T47D (cell line): ENCODE data around the gene RBFOX2.

ENCODE experiments used
- DNase-seq, 2 experiments: peaks; one replicate each; pipeline versions ENCODE4 v3.0.0 to v3.0.0-alpha.2; 2011 to 2012; ENCODE audit warnings: low read depth in 1 of 2, low spot score in 1 of 2
- JUND ChIP-seq: IDR thresholded peaks from 2 replicates; pipeline ENCODE4 v1.6.1; 2012; ENCODE audit warnings: low read depth
- in situ Hi-C: cut with HindIII; loops from 2 replicates; pipeline ENCODE4 v1.10.0; 2016; ENCODE audit warnings: low sequenced_read_pairs, low pct_unique_long_range_greater_than_20kb

RBFOX2 gene

DNA sequence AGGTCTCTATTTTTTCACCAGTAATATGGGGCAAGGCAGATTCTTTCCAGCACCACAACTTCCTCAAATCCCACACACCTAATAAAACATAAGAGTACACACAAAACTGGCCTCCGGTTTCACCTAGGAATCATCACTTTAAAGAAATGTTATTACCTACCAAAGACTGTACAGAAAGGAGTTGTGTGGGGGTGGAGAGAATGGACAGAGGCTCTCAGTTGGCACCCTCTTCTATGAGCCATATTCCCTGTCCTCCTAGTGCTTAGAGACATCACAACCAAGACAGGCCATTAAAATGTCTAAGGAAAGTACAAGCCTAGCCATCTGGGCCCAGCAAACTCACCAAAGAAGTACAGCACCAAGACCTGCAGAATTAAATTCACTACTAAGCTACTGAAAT lies 56.1 kb downstream of the RBFOX2 start:
- no peak for TF ChIP-seq JUND
- in situ Hi-C loops, result no loop called here
- DNase-seq, result no peak

DNA sequence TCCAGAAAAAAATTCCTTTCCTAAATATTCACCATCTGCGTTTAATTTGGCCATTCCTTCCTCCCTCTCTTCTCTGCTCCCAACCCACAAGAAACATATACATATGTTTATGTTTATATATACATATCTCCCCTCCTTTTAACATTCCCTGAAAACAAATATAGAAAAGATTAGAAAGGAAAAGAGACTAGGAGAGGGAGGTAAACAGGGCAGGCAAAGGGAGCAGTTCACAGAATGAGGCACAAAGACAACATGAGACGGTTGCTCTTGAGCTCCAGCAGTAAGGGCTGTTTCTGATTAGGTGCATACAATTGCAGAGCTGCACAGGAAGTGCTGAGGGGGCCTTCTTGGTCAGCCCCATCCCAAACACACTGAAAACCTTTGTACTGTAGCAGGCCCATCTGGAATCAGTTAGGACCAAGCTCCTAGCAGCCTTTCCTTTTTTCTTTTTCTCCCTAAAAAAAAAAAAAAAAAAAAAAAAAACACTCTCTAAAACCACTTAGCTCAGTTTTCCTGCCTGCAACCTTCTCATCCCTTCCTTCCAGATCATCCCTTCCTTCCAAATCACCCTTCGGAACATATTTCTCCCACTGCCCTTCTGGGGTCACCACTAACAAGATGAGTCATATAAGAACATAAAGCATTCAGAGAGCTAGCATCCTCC lies 57.0 kb downstream of the RBFOX2 start:
- no peak for TF ChIP-seq JUND
- DNase-seq, result no peak
- in situ Hi-C loops, result no loop called here

DNA sequence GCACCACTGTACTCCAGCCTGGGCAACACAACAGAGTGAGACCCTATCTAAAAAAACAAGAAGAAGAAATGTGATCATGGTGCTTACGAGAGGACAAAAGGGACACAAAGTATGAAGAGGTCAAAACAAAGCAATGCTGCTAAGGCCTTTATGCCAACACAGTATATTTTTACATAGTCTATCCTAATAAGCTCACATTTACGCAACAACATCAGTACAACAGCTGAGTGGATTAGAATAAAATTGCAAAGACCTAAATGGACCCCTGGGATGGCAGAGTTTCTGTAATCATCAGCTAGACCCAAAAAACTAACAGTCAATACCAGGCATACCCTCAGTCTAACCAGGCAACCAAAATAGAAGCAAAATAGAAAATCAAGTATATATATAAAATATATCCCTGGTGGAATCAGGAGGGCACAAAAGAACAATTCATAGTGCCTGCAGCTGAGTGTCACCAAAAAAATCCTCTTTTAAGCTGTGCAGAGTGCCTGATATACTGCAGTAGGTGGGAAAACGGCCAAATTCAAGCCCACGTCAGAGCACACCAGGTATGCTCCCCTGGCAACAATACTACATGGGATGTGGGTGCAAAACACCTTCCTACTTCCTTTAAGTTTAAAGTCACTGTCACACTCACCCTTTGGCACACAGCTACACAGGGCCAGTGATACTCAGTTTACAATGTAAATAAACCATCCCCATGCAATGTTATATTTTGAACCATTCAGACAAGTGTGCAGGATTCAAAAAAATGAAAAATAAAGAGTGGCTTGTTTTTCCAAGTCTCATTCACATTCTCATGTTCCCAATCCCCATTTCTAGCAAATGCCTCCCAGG lies 57.8 kb downstream of the RBFOX2 start:
- no peak for TF ChIP-seq JUND
- in situ Hi-C loops, result no loop called here
- DNase-seq, result no peak

DNA sequence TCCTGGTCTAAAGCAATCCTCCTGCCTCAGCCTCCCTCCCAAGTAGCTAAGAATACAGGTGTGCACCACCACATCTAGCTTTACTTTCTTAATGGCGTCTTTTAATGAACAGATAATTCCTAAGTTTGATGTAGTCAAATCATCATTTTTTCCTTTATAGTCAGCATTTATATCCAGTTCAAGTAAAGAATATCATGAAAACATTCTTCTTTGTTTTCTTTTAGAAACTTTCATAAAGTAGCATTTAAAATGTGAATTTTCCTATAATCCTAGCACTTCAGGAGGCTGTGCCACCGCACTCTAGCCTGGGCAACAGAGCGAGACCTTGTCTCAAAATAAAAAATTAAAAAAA lies 61.6 kb downstream of the RBFOX2 start:
- in situ Hi-C loops, result no loop called here
- DNase-seq, result no peak

DNA sequence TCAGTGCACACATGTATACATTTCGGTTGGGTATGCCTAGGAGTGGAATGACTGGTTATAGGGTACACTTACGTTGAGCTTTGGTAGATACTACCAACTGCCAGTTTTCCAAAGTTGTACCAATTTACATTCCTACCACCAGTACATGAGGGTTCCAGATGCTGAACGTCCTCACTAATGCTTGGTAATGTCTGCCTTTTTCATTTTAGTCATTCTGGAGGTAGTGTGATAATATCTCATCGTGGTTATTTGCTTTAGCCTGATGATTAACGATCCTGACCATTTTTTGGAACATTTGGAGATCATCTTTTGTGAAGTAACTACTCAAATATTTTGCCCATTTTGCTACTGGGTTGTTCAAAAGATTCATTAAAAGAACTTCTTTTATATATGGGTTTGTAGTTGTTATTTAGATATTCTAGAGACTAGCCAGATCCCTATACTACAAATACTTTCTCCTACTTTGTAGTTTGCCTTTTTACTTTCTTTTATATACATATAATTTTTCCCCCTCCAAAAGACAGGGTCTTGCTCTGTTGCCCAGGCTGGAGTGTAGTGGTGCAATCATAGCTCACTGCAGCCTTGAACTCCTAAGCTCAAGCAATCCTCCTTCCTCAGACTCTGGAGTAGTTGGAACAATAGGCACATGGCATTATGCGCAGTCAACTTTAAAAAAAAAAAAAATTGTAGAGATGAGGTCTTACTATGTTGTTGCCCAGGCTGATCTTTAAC lies 62.1 kb downstream of the RBFOX2 start:
- in situ Hi-C loops, result no loop called here
- peak in 1 of 2 experiments; percentile 39 for DNase-seq
- no peak for TF ChIP-seq JUND

More for the DNA sequence above, 61.6 kb downstream of the RBFOX2 start:
- no peak for TF ChIP-seq JUND

DNA sequence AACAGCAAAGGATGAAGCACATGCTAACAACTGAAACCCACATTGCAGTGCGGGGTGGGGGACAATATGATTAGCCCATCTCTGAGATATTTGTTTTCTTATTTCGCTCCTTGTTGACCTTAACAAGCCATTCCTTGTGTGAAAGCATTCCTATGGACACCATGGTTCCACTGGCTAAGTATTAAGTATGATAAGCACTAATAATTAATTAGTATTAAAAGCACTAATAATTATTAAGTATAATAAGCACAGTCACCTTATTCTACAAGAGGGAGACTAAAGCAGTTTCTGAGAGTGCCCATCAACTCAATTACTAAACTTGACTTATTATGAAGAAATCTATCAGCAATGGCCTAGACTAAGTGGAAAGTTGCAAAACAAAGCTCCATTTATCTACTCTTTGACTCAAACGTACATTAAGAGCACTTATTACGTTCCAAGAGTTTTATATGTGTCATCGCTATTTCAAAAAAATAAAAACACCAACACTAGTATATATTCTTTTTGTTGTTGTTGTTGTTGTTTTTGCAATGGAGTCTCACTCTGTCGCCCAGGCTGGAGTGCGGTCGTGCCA lies 65.3 kb downstream of the RBFOX2 start:
- in situ Hi-C loops, result no loop called here
- no peak for TF ChIP-seq JUND
- no peak for DNase-seq

DNA sequence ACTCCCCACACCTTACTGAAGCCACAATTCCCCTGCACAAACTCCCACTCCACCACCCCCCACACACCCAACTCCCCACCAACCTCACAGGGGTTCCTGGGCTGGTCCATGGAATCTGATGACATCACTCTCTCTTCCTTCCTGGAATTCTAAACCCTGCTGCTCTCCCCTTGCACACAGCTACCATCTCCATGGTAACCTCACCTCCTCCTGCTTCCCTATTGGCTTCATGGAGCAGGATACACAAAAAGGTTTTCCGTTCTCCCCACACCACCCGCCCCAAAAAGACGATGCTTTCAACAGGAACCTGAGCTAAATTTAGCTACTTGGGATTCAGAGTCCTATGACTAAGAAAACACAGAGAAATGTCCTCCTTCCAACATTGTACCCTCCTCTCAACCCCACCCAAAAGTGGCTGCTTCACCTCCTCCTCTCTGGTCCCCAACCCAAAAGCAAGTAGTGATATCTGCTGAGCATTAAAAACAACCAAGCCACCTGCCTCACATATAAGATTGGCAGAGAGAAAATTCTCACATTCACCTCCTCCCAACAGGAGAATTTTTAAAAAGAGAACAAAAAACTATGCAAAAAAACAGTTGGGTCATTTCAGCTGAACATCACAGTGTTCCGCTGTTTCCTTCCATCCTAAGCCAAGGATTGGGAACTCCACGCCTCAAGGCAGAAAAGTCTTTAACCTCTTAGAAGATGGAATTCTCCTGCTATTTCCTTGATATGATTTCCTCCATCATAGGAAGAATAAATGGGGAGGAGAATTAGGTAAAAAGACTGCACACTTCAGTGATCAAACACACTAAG lies 66.9 kb downstream of the RBFOX2 start:
- DNase-seq, result no peak
- in situ Hi-C loops, result no loop called here
- no peak for TF ChIP-seq JUND

DNA sequence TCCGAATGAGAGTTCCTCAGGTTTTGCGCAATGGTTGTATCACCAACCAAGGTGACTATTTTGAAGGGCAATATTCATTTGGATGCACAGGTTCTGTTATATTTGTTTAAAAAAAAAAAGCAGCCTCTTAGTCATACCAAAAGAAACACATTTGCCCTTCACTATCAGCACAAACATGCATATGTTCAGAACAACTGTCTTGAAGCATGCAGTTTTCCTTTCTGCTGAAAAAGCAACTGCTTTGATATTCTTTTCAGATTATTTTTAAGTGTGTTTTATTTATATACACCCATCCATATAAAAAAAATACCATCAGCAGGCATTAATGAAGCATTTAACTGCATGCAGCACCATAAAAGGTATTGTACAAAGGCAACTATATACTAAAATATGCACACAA lies 67.8 kb downstream of the RBFOX2 start:
- no peak for TF ChIP-seq JUND
- no peak for DNase-seq

DNA sequence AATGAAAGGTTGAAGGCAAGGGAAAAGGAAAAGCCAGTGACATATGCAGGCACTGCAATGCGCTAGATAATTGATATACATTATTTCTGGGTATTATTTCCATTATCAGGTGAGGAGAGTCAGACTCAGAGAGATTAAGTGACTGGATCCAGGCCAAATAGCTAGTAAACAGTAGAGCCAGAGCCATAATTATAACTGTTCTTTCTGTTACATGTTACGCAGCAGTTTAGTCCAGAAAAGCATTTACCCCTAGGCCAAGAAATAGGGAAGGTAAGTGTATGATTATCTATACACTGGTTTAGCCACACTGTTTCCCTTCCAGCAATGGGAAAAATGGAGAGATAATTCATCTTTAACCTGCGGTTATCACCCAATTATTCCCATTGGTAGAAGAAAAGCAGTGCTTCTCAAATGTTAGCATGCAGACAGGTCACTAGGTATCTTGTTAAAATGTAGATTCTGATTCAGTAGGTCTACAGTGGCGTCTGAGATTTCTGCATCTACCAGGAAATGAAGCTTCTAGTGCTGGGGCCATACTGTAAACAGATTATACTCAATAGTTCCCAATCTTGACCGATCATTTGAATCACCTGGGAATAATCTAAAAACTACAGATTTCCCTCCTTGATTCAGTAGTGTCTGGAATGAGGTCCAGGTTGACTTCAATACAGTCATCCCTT lies 69.4 kb downstream of the RBFOX2 start:
- in situ Hi-C loops, result no loop called here
- no peak for DNase-seq
- no peak for TF ChIP-seq JUND

More for the DNA sequence above, 67.8 kb downstream of the RBFOX2 start:
- in situ Hi-C loops, result no loop called here

DNA sequence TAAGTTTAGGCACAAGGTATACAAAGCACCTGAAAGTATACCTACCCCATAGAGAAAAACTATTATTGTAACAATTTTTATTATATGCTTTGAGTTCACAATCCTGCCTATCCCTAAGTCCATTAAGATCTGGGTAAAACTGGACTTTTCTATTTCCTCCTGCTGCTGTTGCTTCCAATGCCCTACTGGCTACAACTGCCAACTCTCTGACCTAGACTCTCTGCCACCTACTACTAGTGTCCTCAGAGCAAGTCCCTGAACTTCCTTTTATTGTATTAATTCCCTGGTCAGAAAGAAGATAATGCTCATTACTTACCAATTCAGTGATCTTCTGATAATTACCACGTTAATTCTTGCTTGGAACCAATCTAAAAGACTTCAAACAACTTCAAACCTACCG lies 70.3 kb downstream of the RBFOX2 start:
- no peak for DNase-seq
- TF ChIP-seq JUND, result no peak
- in situ Hi-C loops, result no loop called here

DNA sequence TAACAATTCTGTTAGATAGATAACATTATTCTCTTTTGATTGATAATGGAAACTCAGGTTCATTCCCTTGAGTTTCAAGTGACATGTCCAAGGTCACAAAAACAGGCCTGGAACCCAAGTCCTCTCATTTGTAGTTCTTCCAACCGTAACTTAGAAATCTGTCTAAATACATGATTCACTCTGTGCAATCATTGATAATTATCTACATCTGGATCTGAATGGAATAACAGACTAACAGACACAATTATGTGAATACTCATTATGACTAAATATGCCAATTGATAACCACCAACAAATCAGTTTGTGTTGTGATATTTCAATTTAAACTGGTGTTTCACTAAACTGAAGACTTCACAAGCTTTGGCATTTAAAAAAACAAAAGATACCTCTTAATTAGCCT lies 71.0 kb downstream of the RBFOX2 start:
- DNase-seq, result no peak
- in situ Hi-C loops, result no loop called here
- no peak for TF ChIP-seq JUND
